IPS-18a (cell line): Measurements from ENCODE around the gene OR1M1.

Source experiments
- H3K27ac ChIP-seq: one replicate; pipeline ENCODE4 v1.5.1; 2013; ENCODE audit warnings: low read length
- H3K27me3 ChIP-seq: one replicate; pipeline ENCODE4 v1.6.1; 2013; ENCODE audit warnings: mild to moderate bottlenecking, low read length; ENCODE audit not compliant: control insufficient read depth, insufficient read depth
- H3K36me3 ChIP-seq: one replicate; pipeline ENCODE4 v1.6.1; 2013; ENCODE audit warnings: low read depth, low read length; ENCODE audit not compliant: control insufficient read depth
- H3K4me1 ChIP-seq: one replicate; pipeline ENCODE4 v1.6.1; 2013; ENCODE audit warnings: low read depth, low read length; ENCODE audit not compliant: control insufficient read depth
- H3K4me3 ChIP-seq: one replicate; pipeline ENCODE4 v1.5.1; 2013; ENCODE audit warnings: low read length
- H3K9ac ChIP-seq: one replicate; pipeline ENCODE4 v1.6.1; 2013; ENCODE audit warnings: mild to moderate bottlenecking, low read length, moderate library complexity
- H3K9me3 ChIP-seq: one replicate; pipeline ENCODE4 v1.6.1; 2013; ENCODE audit warnings: low read depth, low read length; ENCODE audit not compliant: control insufficient read depth

The OR1M1 gene

DNA sequence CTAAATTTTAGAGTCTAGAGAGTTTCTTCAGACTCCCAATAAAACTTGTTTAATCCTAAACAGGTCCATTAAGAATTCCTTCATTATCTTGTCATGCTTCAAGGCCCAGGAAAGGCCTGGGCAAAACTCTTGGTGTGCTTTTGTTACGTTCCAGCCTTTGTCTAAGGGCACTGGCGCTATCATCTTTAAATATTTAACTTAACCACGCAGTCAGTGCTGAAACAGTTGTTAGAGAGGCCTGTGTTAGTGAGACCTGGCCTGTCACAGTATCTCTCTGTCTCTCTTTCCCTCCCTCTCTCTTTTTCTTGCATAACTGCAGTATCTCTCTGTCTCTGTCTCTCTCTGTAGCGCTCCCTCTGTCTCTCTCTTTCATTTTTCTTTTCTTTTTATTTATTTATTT, 8.2 kb upstream of the OR1M1 start:
- Histone ChIP-seq H3K9ac (no peak overlapping the region), H3K27me3 (no peaks in the 10 kb centered on the region), H3K27ac (no peak overlapping the region), H3K36me3 (no peaks in the 10 kb centered on the region), H3K9me3 (no peaks in the 10 kb centered on the region), H3K4me3 (no peak overlapping the region), H3K4me1 (peaks cover 18% of the 10 kb centered on the region)

DNA sequence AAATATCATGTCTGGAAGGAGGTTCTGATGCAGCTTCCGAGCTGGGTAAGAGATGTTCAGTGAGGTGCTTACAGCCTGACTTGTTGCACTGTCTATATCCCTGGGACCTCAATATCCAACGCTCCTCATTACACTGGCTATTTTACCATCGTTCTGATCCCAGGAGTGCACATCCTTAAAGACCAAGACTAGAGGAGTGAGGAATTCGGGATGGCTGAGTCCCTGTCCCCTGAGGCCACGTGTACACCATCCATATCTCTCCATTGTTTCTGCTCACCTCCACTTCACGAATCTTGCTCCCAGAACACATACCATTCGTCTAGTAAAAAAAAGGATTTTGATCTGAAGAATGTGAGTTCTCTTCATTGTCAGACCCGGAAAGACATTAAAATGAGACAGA, 20.5 kb downstream of the OR1M1 start, which contains the start of gene OR7G2:
Gene OR7G2 (minus strand): TSS at position 101 of the 400 bp plus-strand sequence. CDS start 4,232 bp downstream, outside the sequence.
- Histone ChIP-seq H3K9me3 (peaks cover 34% of the 10 kb centered on the region), H3K4me3 (no peak within 1 kb of the TSS), H3K36me3 (no peaks in the 10 kb centered on the region), H3K27ac (no peak within 1 kb of the TSS), H3K4me1 (no peaks in the 10 kb centered on the region), H3K27me3 (no peaks in the 10 kb centered on the region), H3K9ac (no peak within 1 kb of the TSS)

DNA sequence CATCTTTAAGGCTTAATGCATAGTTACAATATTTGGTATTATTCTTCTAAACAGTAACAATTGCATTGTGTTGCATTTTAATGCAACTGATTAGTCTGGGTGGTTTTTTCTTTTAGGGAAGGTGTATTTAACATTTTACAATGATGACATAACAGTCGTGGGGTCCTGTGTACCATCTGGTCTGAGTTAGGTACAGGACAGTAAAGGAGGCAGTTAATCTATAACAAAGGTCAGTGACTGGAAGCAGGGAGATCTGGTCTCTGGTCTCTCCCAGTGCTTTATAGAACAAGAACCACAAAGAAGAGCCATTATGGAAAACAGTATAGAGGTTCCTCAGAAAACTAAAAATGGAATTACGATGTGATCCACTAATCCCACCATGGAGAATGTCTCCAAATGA, 23.1 kb downstream of the OR1M1 start:
- H3K4me3 ChIP-seq, result no peak overlapping the region
- H3K27ac ChIP-seq, result no peak overlapping the region
- no peaks in the 10 kb centered on the region for H3K27me3 ChIP-seq
- H3K9me3 ChIP-seq, result peaks cover 38% of the 10 kb centered on the region
- H3K4me1 ChIP-seq, result no peaks in the 10 kb centered on the region
- no peaks in the 10 kb centered on the region for H3K36me3 ChIP-seq
- H3K9ac ChIP-seq, result no peak overlapping the region

DNA sequence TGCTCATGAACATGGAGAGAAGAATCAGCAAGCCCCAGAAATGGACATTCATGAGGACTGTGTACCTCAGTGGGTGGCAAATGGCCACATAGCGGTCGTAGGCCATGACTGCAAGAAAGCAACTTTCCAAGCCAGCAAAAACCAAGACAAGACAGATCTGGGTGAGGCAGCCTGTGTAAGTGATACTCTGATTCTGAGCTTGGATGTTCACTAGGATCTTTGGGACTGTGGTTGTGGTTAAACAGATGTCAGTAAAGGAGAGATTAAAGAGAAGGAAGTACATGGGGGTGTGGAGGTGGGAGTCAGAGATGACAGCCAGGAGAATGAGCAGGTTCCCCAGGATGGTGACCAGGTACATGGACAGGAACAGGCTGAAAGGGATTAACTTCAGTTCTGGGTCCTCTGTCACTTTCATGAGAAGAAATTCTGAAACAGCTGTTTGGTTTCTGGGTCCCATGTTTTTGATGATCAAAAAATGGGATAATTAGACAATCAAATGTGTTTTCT, 28.5 kb downstream of the OR1M1 start, which contains the start of gene OR7G1:
Gene OR7G1 (minus strand): TSS at position 457 of the 507 bp plus-strand sequence. CDS start 0 bp downstream, at position 457.
- H3K9me3 ChIP-seq, result peaks cover 31% of the 10 kb centered on the region
- H3K4me1 ChIP-seq, result no peaks in the 10 kb centered on the region
- H3K36me3 ChIP-seq, result no peaks in the 10 kb centered on the region
- H3K4me3 ChIP-seq, result no peak within 1 kb of the TSS
- H3K27ac ChIP-seq, result no peak within 1 kb of the TSS
- no peak within 1 kb of the TSS for H3K9ac ChIP-seq
- H3K27me3 ChIP-seq, result no peaks in the 10 kb centered on the region

DNA sequence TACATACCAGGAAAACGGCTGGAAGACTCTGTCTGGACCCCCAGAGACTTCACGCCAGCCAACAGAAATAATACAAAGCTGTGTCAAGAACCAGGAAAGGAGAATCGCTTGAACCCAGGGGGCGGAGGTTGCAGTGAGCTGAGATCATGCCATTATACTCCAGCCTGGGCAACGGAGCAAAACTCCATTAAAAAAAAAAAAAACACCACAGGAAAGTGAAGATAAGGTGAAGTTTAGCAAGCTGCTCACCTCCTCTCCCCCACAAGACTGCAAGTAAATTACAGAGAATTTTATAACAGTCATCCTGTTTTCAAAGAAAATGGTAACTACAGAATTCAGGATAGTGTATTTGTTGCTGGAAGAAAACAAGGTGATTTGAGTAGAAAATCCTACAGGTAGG, 29.7 kb downstream of the OR1M1 start:
- Histone ChIP-seq H3K9me3 (peaks cover 28% of the 10 kb centered on the region), H3K27me3 (no peaks in the 10 kb centered on the region), H3K27ac (no peak overlapping the region)

DNA sequence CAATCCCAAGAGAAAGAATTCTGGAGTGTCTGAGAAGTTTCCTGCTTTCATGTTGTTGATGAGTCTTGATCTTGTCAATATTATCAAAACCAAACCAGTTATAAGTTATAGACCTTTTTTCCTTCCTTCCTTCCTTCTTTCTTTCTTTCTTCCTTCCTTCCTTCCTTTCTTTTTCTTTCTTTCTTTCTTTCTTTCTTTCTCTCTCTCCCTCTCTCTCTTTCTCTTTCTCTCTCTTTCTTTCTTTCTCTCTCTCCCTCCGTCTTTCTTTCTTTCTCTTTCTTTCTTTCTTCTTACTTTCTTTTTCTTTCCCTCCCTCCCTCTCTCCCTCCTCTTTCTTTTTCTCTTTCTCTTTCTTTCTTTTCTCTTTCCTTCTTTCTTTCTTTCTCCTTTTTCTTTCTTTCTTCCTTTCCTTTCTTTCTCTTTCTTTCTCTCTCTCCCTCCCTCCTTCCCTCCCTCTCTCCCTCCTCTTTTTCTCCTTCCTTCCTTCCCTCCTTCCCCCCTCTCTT, 40.1 kb downstream of the OR1M1 start, which contains the start of gene OR7G3:
Gene OR7G3 (minus strand): TSS at position 51 of the 506 bp plus-strand sequence. CDS start 0 bp downstream, at position 51.
- Histone ChIP-seq H3K4me3 (no peak within 1 kb of the TSS), H3K36me3 (no peaks in the 10 kb centered on the region), H3K9ac (no peak within 1 kb of the TSS), H3K4me1 (no peaks in the 10 kb centered on the region), H3K27me3 (no peaks in the 10 kb centered on the region), H3K9me3 (peaks cover 27% of the 10 kb centered on the region), H3K27ac (no peak within 1 kb of the TSS)

More for the DNA sequence above, 29.7 kb downstream of the OR1M1 start:
- Histone ChIP-seq H3K4me3 (no peak overlapping the region), H3K4me1 (no peaks in the 10 kb centered on the region), H3K36me3 (no peaks in the 10 kb centered on the region), H3K9ac (no peak overlapping the region)

DNA sequence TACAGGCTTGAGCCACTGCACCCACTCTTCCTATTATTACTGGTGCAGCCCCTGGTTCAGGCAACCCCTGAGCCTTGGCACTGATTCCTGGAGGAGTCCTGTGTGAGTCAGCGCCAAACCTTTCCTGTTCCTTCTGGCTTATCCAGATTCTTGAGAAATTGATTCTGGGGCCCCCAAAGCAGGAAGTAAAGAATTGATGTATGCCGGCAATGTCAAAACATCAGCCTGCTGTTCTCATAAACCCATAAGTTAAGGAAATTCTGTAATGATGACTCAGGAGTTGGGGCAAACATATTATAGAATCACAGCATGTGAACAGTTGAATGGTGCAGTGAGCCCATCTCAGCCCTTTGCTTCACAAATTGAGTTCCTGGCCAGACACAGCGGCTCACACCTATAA, 41.3 kb downstream of the OR1M1 start:
- Histone ChIP-seq H3K4me1 (no peaks in the 10 kb centered on the region), H3K36me3 (no peaks in the 10 kb centered on the region), H3K4me3 (no peak overlapping the region), H3K27me3 (no peaks in the 10 kb centered on the region), H3K27ac (no peak overlapping the region), H3K9me3 (peaks cover 24% of the 10 kb centered on the region), H3K9ac (no peak overlapping the region)

DNA sequence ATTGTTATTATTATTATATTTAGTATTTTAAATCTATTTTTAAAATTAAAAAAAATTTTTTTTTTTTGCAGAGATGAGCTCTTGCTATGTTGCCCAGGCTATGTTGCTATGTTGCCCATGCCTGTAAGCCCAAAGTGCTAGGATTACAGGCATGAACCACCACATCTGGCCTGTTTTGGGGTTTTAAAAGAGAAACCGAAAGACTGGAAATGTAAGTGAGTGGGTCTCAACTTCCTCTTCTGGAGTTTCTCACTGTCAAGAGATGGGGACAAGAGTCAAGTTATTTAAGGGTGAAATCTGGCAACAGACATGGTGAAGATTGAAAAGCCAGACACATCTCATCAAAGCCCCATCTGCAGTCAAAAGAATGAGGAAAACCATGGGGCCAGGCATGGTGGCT, 44.1 kb downstream of the OR1M1 start:
- H3K36me3 ChIP-seq, result no peaks in the 10 kb centered on the region
- H3K9ac ChIP-seq, result no peak overlapping the region
- no peak overlapping the region for H3K27ac ChIP-seq
- H3K4me1 ChIP-seq, result no peaks in the 10 kb centered on the region
- no peaks in the 10 kb centered on the region for H3K27me3 ChIP-seq
- no peak overlapping the region for H3K4me3 ChIP-seq
- peaks cover 16% of the 10 kb centered on the region for H3K9me3 ChIP-seq

DNA sequence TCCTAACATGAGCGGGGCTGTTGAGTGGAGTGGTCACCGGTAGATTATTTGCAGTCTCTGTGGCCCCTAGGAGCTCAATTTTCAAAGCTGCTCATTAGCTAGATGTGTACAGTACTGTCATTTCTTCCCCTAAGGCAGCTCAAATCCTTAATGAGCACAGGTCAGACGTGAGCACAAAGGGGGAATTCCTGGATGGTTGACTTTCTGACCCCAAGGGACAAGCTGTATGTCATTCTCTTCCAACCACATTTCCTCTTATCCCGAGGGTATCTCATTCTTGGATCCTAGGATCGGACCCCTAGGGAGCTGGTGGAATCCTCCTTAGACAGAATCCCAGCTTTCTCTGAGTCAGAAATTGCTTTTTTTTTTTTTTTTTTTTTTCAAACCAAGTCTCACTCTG, 45.6 kb downstream of the OR1M1 start:
- H3K9me3 ChIP-seq, result peaks cover 7% of the 10 kb centered on the region
- no peaks in the 10 kb centered on the region for H3K27me3 ChIP-seq
- H3K27ac ChIP-seq, result no peak overlapping the region
- H3K9ac ChIP-seq, result no peak overlapping the region
- no peaks in the 10 kb centered on the region for H3K36me3 ChIP-seq
- H3K4me1 ChIP-seq, result no peaks in the 10 kb centered on the region
- no peak overlapping the region for H3K4me3 ChIP-seq

DNA sequence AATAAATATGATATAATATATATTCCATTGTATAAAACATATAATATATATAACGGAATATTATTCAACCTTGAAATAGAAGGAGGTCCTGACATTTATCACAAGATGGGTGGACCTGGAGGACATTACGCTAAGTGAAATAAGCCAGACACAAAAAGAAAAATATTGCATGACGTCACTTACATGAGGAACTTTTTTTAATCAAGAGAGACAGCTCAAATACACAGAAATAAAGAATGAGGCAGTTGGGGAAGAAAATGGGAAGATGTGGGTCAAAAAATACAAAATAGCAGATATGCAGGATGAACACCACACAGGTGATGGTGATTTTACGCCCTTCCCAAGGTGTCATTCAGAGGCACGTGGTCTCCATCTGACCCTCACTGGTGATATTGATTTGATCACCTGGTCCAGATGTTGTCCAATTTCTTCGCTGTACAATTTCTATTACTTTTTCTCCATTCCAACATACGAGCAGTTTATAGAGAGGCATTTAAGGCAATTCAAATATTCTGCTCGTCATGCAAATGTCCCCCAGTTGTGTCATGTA, 52.8 kb downstream of the OR1M1 start:
- H3K9ac ChIP-seq, result peak overlapping the region; percentile 98
- peaks cover 4% of the 10 kb centered on the region for H3K4me1 ChIP-seq
- H3K27ac ChIP-seq, result no peak overlapping the region
- H3K27me3 ChIP-seq, result no peaks in the 10 kb centered on the region
- peak overlapping the region; percentile 96 for H3K4me3 ChIP-seq
- H3K9me3 ChIP-seq, result peaks cover 7% of the 10 kb centered on the region
- H3K36me3 ChIP-seq, result no peaks in the 10 kb centered on the region

DNA sequence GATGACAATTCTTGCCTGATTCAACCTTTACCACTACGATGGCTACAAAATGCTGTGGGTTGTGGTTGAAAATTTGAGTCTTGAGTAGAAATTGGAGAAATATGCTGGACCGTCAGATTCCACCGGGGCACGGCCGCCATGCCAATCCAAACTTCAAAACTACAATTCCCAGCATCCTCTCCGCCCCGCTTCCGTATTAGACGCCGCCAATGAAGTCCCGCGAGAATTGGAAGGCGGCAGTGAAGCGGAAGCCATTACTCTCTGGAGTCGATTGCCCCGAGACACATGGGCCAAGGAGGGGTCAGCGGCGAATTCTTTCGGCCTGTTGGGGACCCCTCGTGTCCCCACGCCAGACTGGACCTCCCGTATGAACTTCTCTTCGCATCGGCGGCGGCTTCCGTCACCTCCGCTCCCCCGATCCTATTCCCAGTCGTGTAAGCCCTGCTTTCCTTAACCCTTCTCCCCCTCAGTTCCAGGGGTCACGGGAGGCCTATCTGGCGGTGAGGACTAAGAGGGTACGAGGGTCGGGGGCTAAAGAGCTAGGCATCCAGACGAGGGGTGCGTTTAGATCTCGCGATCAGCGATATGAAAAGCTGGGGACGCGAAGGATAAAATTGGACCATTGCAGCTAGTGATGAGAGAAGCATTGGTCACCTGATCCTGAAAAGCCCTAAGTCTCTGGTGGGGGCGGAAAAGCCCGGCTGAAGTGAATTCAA, 53.5 kb downstream of the OR1M1 start, which contains the start of gene ZNF317:
Gene ZNF317 (plus strand): TSS at position 239 of the 716 bp plus-strand sequence. CDS start 15,620 bp downstream, outside the sequence.
- H3K27me3 ChIP-seq, result no peaks in the 10 kb centered on the region
- peak within 1 kb of the TSS; percentile 96 for H3K4me3 ChIP-seq
- peak within 1 kb of the TSS; percentile 98 for H3K9ac ChIP-seq
- peaks cover 4% of the 10 kb centered on the region for H3K4me1 ChIP-seq
- H3K27ac ChIP-seq, result peak within 1 kb of the TSS; percentile 82
- H3K36me3 ChIP-seq, result no peaks in the 10 kb centered on the region
- H3K9me3 ChIP-seq, result peaks cover 13% of the 10 kb centered on the region
